ENCODE data around the gene C2CD3.

The C2CD3 gene

GRCh38 chr11:73978576-73979086 lies 192.2 kb downstream of the C2CD3 start:
- DNase-seq, result no peak

GRCh38 chr11:73977856-73978519 lies 192.8 kb downstream of the C2CD3 start:
- DNase-seq, result no peak

- DNase-seq, result no peak
Measured at GRCh38 chr11:73976451-73977151, 194.2 kb downstream of the C2CD3 start.

- DNase-seq, result no peak
Measured at GRCh38 chr11:73975479-73975757, 195.4 kb downstream of the C2CD3 start.

- no peak for DNase-seq
Measured at GRCh38 chr11:73974604-73975478, 196.0 kb downstream of the C2CD3 start.

- no peak for DNase-seq
Measured at GRCh38 chr11:73972620-73973449, 198.0 kb downstream of the C2CD3 start.

GRCh38 chr11:73972187-73972586 lies 198.6 kb downstream of the C2CD3 start:
- DNase-seq, result no peak

- no peak for DNase-seq
Measured at GRCh38 chr11:73971175-73971719, 199.6 kb downstream of the C2CD3 start.

GRCh38 chr11:73969991-73970800 lies 200.6 kb downstream of the C2CD3 start:
- DNase-seq, result no peak

- no peak for DNase-seq
Measured at GRCh38 chr11:73969091-73969490, 201.7 kb downstream of the C2CD3 start.

GRCh38 chr11:73968356-73968966 lies 202.3 kb downstream of the C2CD3 start:
- no peak for DNase-seq

- DNase-seq, result no peak
Measured at GRCh38 chr11:73965764-73966121, 205.1 kb downstream of the C2CD3 start.

- peak; percentile 24 for DNase-seq
Measured at GRCh38 chr11:73965076-73965763, 205.6 kb downstream of the C2CD3 start.

- no peak for DNase-seq
Measured at GRCh38 chr11:73963861-73964260, 206.9 kb downstream of the C2CD3 start.

Measured in HCEC 1CT (cell line).